Left colon (tissue), 2 donors: Measurements from ENCODE around the gene RBM15. TPM values are rescaled to one million over a fixed set of nuclear protein-coding genes. Genes with fewer than 3 reads are reported as not detected.

Experiments used
- ATAC-seq: fragments of 200-7000 bp; cut with Tn5 transposase; one replicate; pipeline ENCODE4 v1.9.1; 2020; ENCODE audit warnings: mild to moderate bottlenecking, moderate library complexity
- DNase-seq, 2 donors: peaks; one replicate each; pipeline ENCODE4 v3.0.0-alpha.2; 2020
- intact Hi-C, 2 donors: fragments of 100-400 bp; cut with DNase I in 1 of 2; cut with micrococcal nuclease in 1 of 2; formaldehyde crosslinking; loops; one replicate each; pipeline versions ENCODE4 v1.11.2 to v1.14.0; 2022; cut with DNase I, micrococcal nuclease
- total RNA-seq, 2 donors: library from RNA; stranded (reverse); fragmentation: NEBNext Ultra II Directional; extraction: Animal tissue kit (Norgen Biotek cat#: 25700); gene quantifications; one replicate each; pipeline ENCODE4 v1.2.1, GENCODE V29; 2021
- donor health status: DM: no; HTN: no; CAD: no.
- donor health status: DM: yes; HTN: yes; CAD: no.

Gene RBM15
- total RNA-seq, 2 donors from 2014 or later, result 23.5 to 27.0 TPM

GRCh38 chr1:110343249-110343648, 4.1 kb downstream of the RBM15 start:
- intact Hi-C loops, result no loop called here
- no peak for DNase-seq
- ATAC-seq, result no peak

GRCh38 chr1:110344152-110344551, 5.0 kb downstream of the RBM15 start:
- intact Hi-C loops, result no loop called here
- ATAC-seq, result no peak
- DNase-seq, result no peak

- no peak for ATAC-seq
- intact Hi-C loops, result no loop called here
Measured at GRCh38 chr1:110345480-110345879, 6.3 kb downstream of the RBM15 start.

GRCh38 chr1:110346690-110347089, 7.5 kb downstream of the RBM15 start:
- ATAC-seq, result no peak
- no peak for DNase-seq
- intact Hi-C loops, result no loop called here

More at GRCh38 chr1:110345480-110345879, 6.3 kb downstream of the RBM15 start:
- no peak for DNase-seq

GRCh38 chr1:110347182-110347893, 8.2 kb downstream of the RBM15 start:
- intact Hi-C loops, result no loop called here

GRCh38 chr1:110348050-110348449, 8.9 kb downstream of the RBM15 start:
- DNase-seq (no peak), ATAC-seq (no peak)
- intact Hi-C loops, result no loop called here

More at GRCh38 chr1:110347182-110347893, 8.2 kb downstream of the RBM15 start:
- no peak for DNase-seq
- no peak for ATAC-seq

- DNase-seq, result no peak
- no peak for ATAC-seq
- intact Hi-C loops, result no loop called here
Measured at GRCh38 chr1:110348771-110349170, 9.6 kb downstream of the RBM15 start.

- intact Hi-C loops, result no loop called here
- DNase-seq (no peak), ATAC-seq (no peak)
Measured at GRCh38 chr1:110350360-110350759, 11.2 kb downstream of the RBM15 start.

- ATAC-seq (no peak), DNase-seq (no peak)
- intact Hi-C loops, result no loop called here
Measured at GRCh38 chr1:110355321-110355720, 16.1 kb downstream of the RBM15 start.

GRCh38 chr1:110356379-110356778, 17.2 kb downstream of the RBM15 start:
- DNase-seq (no peak), ATAC-seq (peak; percentile 91)
- intact Hi-C loops, result no loop called here

- no peak for ATAC-seq
- intact Hi-C loops, result no loop called here
- DNase-seq, result no peak
Measured at GRCh38 chr1:110360431-110360830, 21.3 kb downstream of the RBM15 start.

GRCh38 chr1:110361856-110362255, 22.7 kb downstream of the RBM15 start:
- no peak for ATAC-seq
- intact Hi-C loops, result no loop called here
- DNase-seq, result no peak

- intact Hi-C loops, result no loop called here
- ATAC-seq, result no peak
Measured at GRCh38 chr1:110364221-110364620, 25.0 kb downstream of the RBM15 start.

GRCh38 chr1:110370827-110371226, 31.6 kb downstream of the RBM15 start:
- intact Hi-C loops, result no loop called here
- ATAC-seq, result no peak
- no peak for DNase-seq

More at GRCh38 chr1:110364221-110364620, 25.0 kb downstream of the RBM15 start:
- DNase-seq, result no peak

- DNase-seq, result no peak
- intact Hi-C loops, result no loop called here
- ATAC-seq, result no peak
Measured at GRCh38 chr1:110375490-110375889, 36.3 kb downstream of the RBM15 start.

GRCh38 chr1:110380672-110381283, 41.6 kb downstream of the RBM15 start:
- no peak for ATAC-seq
- no peak for DNase-seq
- intact Hi-C loops, result no loop called here

- DNase-seq (no peak), ATAC-seq (no peak)
- intact Hi-C loops, result no loop called here
Measured at GRCh38 chr1:110383251-110383990, 44.2 kb downstream of the RBM15 start.

- peak; percentile 99 for ATAC-seq
- DNase-seq, result peak; percentile 58 to 78
- intact Hi-C loops, result no loop called here
Measured at GRCh38 chr1:110384581-110385321, 45.6 kb downstream of the RBM15 start.

- ATAC-seq, result no peak
- intact Hi-C loops, result no loop called here
- DNase-seq, result no peak
Measured at GRCh38 chr1:110385369-110385768, 46.2 kb downstream of the RBM15 start.
